ENCODE data around the gene TACR1.

DNA sequence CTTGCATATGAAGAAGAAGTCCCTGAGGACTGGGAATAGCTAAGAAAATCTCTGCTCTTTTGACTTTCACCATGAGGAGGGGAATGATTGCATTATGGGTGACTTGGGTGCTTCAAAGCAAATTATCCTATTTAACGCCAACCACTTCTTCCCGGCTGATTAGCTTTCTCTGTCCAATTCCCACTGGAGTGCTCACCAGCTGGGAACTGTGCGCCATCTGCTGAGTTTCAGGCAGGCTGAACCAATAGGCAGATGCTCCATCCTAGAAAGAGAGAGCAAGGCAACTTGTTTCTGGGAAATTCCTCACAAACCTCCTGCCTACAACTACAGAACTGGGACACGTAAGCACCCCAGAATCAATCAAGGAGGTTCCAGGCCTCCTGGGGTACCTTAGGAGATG is 191.5 kb downstream of the TACR1 start:
- no peak for TF ChIP-seq CTCF (IDR thresholded peaks at IDR 0.05)
- no peak for TF ChIP-seq POLR2A (IDR thresholded peaks at IDR 0.05)

Measured in esophagus squamous epithelium (tissue), 4 donors.